ENCODE measurements around the gene BICRA.

Gene BICRA

GRCh38 chr19:47610902-47611301, 2.0 kb downstream of the BICRA start:
- no peak for DNase-seq (ENCODE audit: low read depth)
- peak overlapping the region; percentile 72 for H3K4me3 ChIP-seq (ENCODE audit: control insufficient read depth, low read depth, low read length)
- no peak for TF ChIP-seq CTCF (conservative IDR thresholded peaks at IDR 0.05; ENCODE audit: control insufficient read depth, insufficient read depth, low read depth, low read length)

- DNase-seq (ENCODE audit: low read depth), result peak; percentile 72
- no peak overlapping the region for H3K4me3 ChIP-seq (ENCODE audit: control insufficient read depth, low read depth, low read length)
- no peak for TF ChIP-seq CTCF (conservative IDR thresholded peaks at IDR 0.05; ENCODE audit: control insufficient read depth, insufficient read depth, low read depth, low read length)
Measured at GRCh38 chr19:47613165-47614020, 4.5 kb downstream of the BICRA start.

DNA sequence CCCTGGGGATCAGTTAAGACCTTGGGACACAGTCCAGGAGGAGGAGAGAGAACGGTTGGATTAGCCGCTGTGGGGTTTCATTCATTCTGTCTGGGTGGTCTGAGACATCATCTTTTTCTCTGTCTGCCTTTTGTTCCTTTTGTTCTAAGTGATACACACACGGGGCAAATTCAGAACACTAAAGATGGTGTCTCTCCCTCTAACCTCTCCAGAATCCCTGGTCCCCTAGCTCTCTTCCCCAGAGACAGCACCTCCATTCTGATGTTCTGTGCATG, 5.0 kb downstream of the BICRA start:
- no peak overlapping the region for H3K4me3 ChIP-seq (ENCODE audit: control insufficient read depth, low read depth, low read length)
- no peak for TF ChIP-seq CTCF (conservative IDR thresholded peaks at IDR 0.05; ENCODE audit: control insufficient read depth, insufficient read depth, low read depth, low read length)

GRCh38 chr19:47614559-47614958, 5.6 kb downstream of the BICRA start:
- H3K4me3 ChIP-seq (ENCODE audit: control insufficient read depth, low read depth, low read length), result no peak overlapping the region
- DNase-seq (ENCODE audit: low read depth), result no peak
- TF ChIP-seq CTCF (conservative IDR thresholded peaks at IDR 0.05; ENCODE audit: control insufficient read depth, insufficient read depth, low read depth, low read length), result no peak

More for the DNA sequence above, 5.0 kb downstream of the BICRA start:
- no peak for DNase-seq (ENCODE audit: low read depth)

DNA sequence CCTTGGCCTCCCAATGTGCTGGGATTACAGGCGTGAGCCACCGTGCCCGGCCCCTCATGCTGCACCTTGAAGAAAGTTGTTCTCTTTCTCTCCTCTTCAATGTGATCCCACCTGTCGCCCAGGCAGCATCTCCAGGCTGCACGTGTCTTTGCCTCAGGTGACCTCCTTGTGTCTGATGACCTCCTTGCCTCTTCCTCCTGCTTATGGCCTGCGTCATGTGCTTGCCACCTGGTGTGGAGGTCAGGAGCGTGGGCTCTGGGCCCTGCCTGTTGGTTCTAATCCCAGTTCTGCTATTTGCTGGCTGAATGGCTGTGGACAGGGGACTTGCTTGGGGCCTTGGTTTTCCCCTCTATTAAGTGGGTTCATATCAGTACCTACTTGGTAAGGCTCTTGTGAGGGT, 6.3 kb downstream of the BICRA start:
- TF ChIP-seq CTCF (conservative IDR thresholded peaks at IDR 0.05; ENCODE audit: control insufficient read depth, insufficient read depth, low read depth, low read length), result no peak
- no peak for DNase-seq (ENCODE audit: low read depth)
- H3K4me3 ChIP-seq (ENCODE audit: control insufficient read depth, low read depth, low read length), result no peak overlapping the region

- H3K4me3 ChIP-seq (ENCODE audit: control insufficient read depth, low read depth, low read length), result no peak overlapping the region
- no peak for DNase-seq (ENCODE audit: low read depth)
- TF ChIP-seq CTCF (conservative IDR thresholded peaks at IDR 0.05; ENCODE audit: control insufficient read depth, insufficient read depth, low read depth, low read length), result no peak
Measured at GRCh38 chr19:47615714-47616113, 6.8 kb downstream of the BICRA start.
